GM18508 (cell line): Measurements from ENCODE around the gene PPFIBP2.

Source experiments
- ATAC-seq: cut with Tn5 transposase; IDR thresholded peaks from one replicate; pipeline ENCODE4 v1.9.1; 2021; ENCODE audit warnings: moderate number of reproducible peaks; ENCODE audit not compliant: insufficient read depth, unreplicated experiment

PPFIBP2 gene

GRCh38 chr11:7617032-7617431 is 103.2 kb downstream of the PPFIBP2 start:
- ATAC-seq = no peak

- no peak for ATAC-seq
Observed at GRCh38 chr11:7619322-7619721, 105.5 kb downstream of the PPFIBP2 start.

- ATAC-seq = no peak
Observed at GRCh38 chr11:7621090-7621489, 107.3 kb downstream of the PPFIBP2 start.

GRCh38 chr11:7621554-7621953 is 107.8 kb downstream of the PPFIBP2 start:
- no peak for ATAC-seq

GRCh38 chr11:7622721-7623120 is 108.9 kb downstream of the PPFIBP2 start:
- no peak for ATAC-seq

- ATAC-seq = no peak
Observed at GRCh38 chr11:7628660-7629059, 114.9 kb downstream of the PPFIBP2 start.

GRCh38 chr11:7630002-7630401 is 116.2 kb downstream of the PPFIBP2 start:
- no peak for ATAC-seq

- no peak for ATAC-seq
Observed at GRCh38 chr11:7632211-7632610, 118.4 kb downstream of the PPFIBP2 start.

GRCh38 chr11:7635137-7635536 is 121.3 kb downstream of the PPFIBP2 start:
- ATAC-seq = no peak

- ATAC-seq = no peak
Observed at GRCh38 chr11:7635708-7636107, 121.9 kb downstream of the PPFIBP2 start.

- no peak for ATAC-seq
Observed at GRCh38 chr11:7636350-7636749, 122.6 kb downstream of the PPFIBP2 start.

GRCh38 chr11:7637447-7638157 is 123.8 kb downstream of the PPFIBP2 start:
- ATAC-seq = no peak

- no peak for ATAC-seq
Observed at GRCh38 chr11:7638710-7639642, 125.2 kb downstream of the PPFIBP2 start.

GRCh38 chr11:7639643-7640025 is 125.8 kb downstream of the PPFIBP2 start:
- no peak for ATAC-seq

- ATAC-seq = no peak
Observed at GRCh38 chr11:7640816-7641215, 127.0 kb downstream of the PPFIBP2 start.

- no peak for ATAC-seq
Observed at GRCh38 chr11:7642747-7643146, 128.9 kb downstream of the PPFIBP2 start.

GRCh38 chr11:7643314-7643713 is 129.5 kb downstream of the PPFIBP2 start:
- ATAC-seq = no peak

GRCh38 chr11:7645206-7645605 is 131.4 kb downstream of the PPFIBP2 start:
- no peak for ATAC-seq

- no peak for ATAC-seq
Observed at GRCh38 chr11:7646866-7647265, 133.1 kb downstream of the PPFIBP2 start.

- ATAC-seq = no peak
Observed at GRCh38 chr11:7648264-7648663, 134.5 kb downstream of the PPFIBP2 start.

GRCh38 chr11:7651140-7651551 is 137.3 kb downstream of the PPFIBP2 start:
- no peak for ATAC-seq
